ENCODE measurements around the gene IGFN1.

- no peak for TF ChIP-seq CTCF (IDR thresholded peaks at IDR 0.05)
- no peak for TF ChIP-seq POLR2A (IDR thresholded peaks at IDR 0.05)
Observed at GRCh38 chr1:201240171-201240570, 49.5 kb downstream of the IGFN1 start.

All from esophagus squamous epithelium (tissue), 4 donors.